ENCODE data around the gene ASB15.
A peak's percentile ranks its signal among the peaks of the same experiment; 100 is the strongest.

Gene ASB15

DNA sequence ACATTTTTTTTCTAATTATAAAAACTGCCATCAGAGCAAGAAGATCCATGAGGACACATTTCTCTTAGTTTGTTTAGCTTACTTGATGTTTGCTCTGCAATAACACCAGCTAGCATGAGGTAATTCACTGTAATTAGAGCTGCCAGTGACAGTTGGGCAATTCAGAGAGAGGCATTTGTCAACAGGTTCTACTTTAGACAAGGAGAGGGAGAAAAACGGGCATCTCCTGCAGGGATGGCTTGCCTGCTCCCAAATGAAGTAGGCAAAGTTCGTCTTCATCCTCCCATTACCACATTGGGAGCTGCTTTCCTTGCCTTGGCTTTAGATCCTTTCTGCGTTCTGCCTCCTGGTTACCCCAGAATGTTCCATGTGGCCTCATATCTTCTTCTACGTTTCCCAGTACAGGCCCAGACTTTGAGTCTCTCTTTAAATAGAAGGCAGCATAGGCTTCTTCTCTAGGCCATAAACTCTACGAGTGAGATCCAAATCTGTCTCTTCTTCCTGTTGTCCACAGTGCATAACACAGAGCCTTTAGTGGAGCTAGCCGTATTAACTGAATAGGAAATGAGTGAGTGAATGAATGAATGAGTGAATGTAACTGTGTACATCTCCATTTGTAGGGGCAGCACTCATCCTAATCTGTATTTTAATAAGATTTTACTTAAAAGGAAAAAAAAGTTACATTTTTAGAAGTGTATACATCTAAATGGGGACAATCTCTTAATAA lies 21.2 kb downstream of the ASB15 start:
- H3K27me3 ChIP-seq (ENCODE audit: insufficient read depth, low read length) = no peaks in the 10 kb centered on the region
- no peaks in the 10 kb centered on the region for H3K79me2 ChIP-seq (ENCODE audit: control insufficient read depth, insufficient read depth, low read length, poor library complexity)
- H2BK5ac ChIP-seq (ENCODE audit: low read depth, low read length, poor library complexity) = no peak overlapping the region
- H3K79me1 ChIP-seq (ENCODE audit: low read length) = no peaks in the 10 kb centered on the region
- no peak overlapping the region for H3K18ac ChIP-seq (ENCODE audit: low read length)
- no peak overlapping the region for H2AK5ac ChIP-seq (ENCODE audit: low read length)
- H3K27ac ChIP-seq (ENCODE audit: low read depth, low read length) = no peak overlapping the region
- peak in 1 of 2 donors; percentile 21 for DNase-seq
- no peak overlapping the region for H3K4me3 ChIP-seq (ENCODE audit: low read depth, low read length)
- H3K4me2 ChIP-seq (ENCODE audit: low read length) = no peak overlapping the region
- no peak overlapping the region for H4K91ac ChIP-seq (ENCODE audit: low read depth, low read length)
- no peak overlapping the region for H2BK12ac ChIP-seq (ENCODE audit: low read length)
- H3K14ac ChIP-seq (ENCODE audit: low read length) = no peak overlapping the region
- H3K23ac ChIP-seq (ENCODE audit: low read length) = no peak overlapping the region
- no peak overlapping the region for H3K9ac ChIP-seq (ENCODE audit: low read length)
- no peak overlapping the region for H3K4ac ChIP-seq (ENCODE audit: low read depth, low read length)
- H2AFZ ChIP-seq (ENCODE audit: insufficient read depth, low read length, poor library complexity) = no peak overlapping the region
- no peak overlapping the region for H4K12ac ChIP-seq (ENCODE audit: low read depth, low read length)
- H3K9me3 ChIP-seq (ENCODE audit: insufficient read depth, low read depth, low read length) = peaks cover 4% of the 10 kb centered on the region
- H4K8ac ChIP-seq (ENCODE audit: low read depth, low read length) = no peak overlapping the region
- no peak overlapping the region for H2BK120ac ChIP-seq (ENCODE audit: insufficient read depth, low read length, poor library complexity)
- no peaks in the 10 kb centered on the region for H3K4me1 ChIP-seq (ENCODE audit: control insufficient read depth in 1 of 2, insufficient read depth in 2 of 2, low read length in 2 of 2)
- no peaks in the 10 kb centered on the region for H3K36me3 ChIP-seq (ENCODE audit: control insufficient read depth in 1 of 2, insufficient read depth in 2 of 2, low read length in 2 of 2)
- whole genome bisulfite sequencing (ENCODE audit: extremely low coverage, insufficient coverage, insufficient read length) = no CpG with 5 or more reads among the region's 6 CpGs

DNA sequence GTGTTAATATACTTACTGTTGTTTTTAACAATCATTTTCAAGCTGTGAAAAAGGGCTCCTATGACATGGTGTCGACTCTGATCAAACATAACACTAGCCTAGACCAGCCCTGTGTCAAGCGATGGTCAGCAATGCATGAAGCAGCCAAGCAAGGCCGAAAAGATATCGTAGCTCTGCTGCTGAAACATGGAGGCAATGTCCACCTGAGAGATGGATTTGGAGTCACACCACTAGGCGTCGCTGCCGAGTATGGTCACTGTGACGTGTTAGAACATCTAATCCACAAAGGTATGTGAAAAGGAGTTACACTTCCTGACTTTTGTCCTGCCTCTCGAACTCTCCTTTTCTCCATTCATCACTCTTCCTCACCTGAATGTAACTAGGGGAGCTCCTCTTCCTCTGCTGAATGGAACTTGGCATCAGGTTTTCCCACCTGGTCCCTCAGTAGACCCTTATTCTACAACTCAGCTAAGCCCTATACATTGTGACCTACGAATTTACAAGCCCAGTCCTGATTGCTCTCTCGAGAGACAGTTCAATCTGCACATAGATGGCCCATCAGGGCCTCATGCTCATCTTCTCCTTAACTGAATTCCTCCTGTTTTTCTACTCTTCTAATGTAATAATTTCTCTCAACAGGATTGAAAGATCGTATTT lies 23.0 kb downstream of the ASB15 start:
- H3K27me3 ChIP-seq (ENCODE audit: insufficient read depth, low read length) = no peaks in the 10 kb centered on the region
- no peak overlapping the region for H2AFZ ChIP-seq (ENCODE audit: insufficient read depth, low read length, poor library complexity)
- no peak overlapping the region for H2BK12ac ChIP-seq (ENCODE audit: low read length)
- WGBS (ENCODE audit: extremely low coverage, insufficient coverage, insufficient read length) = no CpG with 5 or more reads among the region's 12 CpGs
- H3K4me1 ChIP-seq (ENCODE audit: control insufficient read depth in 1 of 2, insufficient read depth in 2 of 2, low read length in 2 of 2) = no peaks in the 10 kb centered on the region
- H3K23ac ChIP-seq (ENCODE audit: low read length) = no peak overlapping the region
- H3K9ac ChIP-seq (ENCODE audit: low read length) = no peak overlapping the region
- no peaks in the 10 kb centered on the region for H3K79me2 ChIP-seq (ENCODE audit: control insufficient read depth, insufficient read depth, low read length, poor library complexity)
- no peak overlapping the region for H4K8ac ChIP-seq (ENCODE audit: low read depth, low read length)
- no peak overlapping the region for H2AK5ac ChIP-seq (ENCODE audit: low read length)
- no peak overlapping the region for H4K91ac ChIP-seq (ENCODE audit: low read depth, low read length)
- H3K9me3 ChIP-seq (ENCODE audit: insufficient read depth, low read depth, low read length) = peaks cover 4% of the 10 kb centered on the region
- no peaks in the 10 kb centered on the region for H3K36me3 ChIP-seq (ENCODE audit: control insufficient read depth in 1 of 2, insufficient read depth in 2 of 2, low read length in 2 of 2)
- no peak overlapping the region for H3K14ac ChIP-seq (ENCODE audit: low read length)
- H3K27ac ChIP-seq (ENCODE audit: low read depth, low read length) = no peak overlapping the region
- no peak overlapping the region for H3K4ac ChIP-seq (ENCODE audit: low read depth, low read length)
- H2BK120ac ChIP-seq (ENCODE audit: insufficient read depth, low read length, poor library complexity) = no peak overlapping the region
- no peak overlapping the region for H3K4me3 ChIP-seq (ENCODE audit: low read depth, low read length)
- H2BK5ac ChIP-seq (ENCODE audit: low read depth, low read length, poor library complexity) = no peak overlapping the region
- H4K12ac ChIP-seq (ENCODE audit: low read depth, low read length) = no peak overlapping the region
- H3K18ac ChIP-seq (ENCODE audit: low read length) = no peak overlapping the region
- no peak overlapping the region for H3K4me2 ChIP-seq (ENCODE audit: low read length)
- peak; percentile 66 to 86 for DNase-seq
- H3K79me1 ChIP-seq (ENCODE audit: low read length) = no peaks in the 10 kb centered on the region

DNA sequence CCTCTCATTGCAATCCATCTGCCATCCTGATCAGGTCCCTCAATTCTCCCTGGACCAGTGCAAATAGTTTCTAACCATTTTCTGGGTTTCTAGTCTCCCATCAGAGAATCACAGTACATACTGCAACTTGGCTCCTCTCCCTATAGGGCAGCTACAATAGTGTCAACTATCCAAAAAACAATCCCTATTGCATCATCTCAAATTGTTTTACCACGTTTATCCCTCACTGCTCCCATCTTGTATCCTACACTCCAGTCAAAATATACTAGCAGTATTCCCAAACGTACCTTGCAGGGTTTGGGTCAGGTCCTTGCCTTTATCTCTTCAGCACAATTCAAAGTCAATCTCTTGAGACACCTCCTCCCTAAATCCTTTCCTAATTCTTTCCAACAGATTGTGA lies 23.6 kb downstream of the ASB15 start:
- peaks cover 4% of the 10 kb centered on the region for H3K9me3 ChIP-seq (ENCODE audit: insufficient read depth, low read depth, low read length)
- H3K9ac ChIP-seq (ENCODE audit: low read length) = no peak overlapping the region
- H4K91ac ChIP-seq (ENCODE audit: low read depth, low read length) = no peak overlapping the region
- no peak overlapping the region for H3K23ac ChIP-seq (ENCODE audit: low read length)
- H4K8ac ChIP-seq (ENCODE audit: low read depth, low read length) = no peak overlapping the region
- WGBS (ENCODE audit: extremely low coverage, insufficient coverage, insufficient read length) = no CpG with 5 or more reads among the region's 2 CpGs
- H3K36me3 ChIP-seq (ENCODE audit: control insufficient read depth in 1 of 2, insufficient read depth in 2 of 2, low read length in 2 of 2) = no peaks in the 10 kb centered on the region
- no peak overlapping the region for H3K4ac ChIP-seq (ENCODE audit: low read depth, low read length)
- no peak overlapping the region for H2BK12ac ChIP-seq (ENCODE audit: low read length)
- no peaks in the 10 kb centered on the region for H3K4me1 ChIP-seq (ENCODE audit: control insufficient read depth in 1 of 2, insufficient read depth in 2 of 2, low read length in 2 of 2)
- H3K4me3 ChIP-seq (ENCODE audit: low read depth, low read length) = no peak overlapping the region
- H2BK5ac ChIP-seq (ENCODE audit: low read depth, low read length, poor library complexity) = no peak overlapping the region
- DNase-seq = no peak
- H3K79me2 ChIP-seq (ENCODE audit: control insufficient read depth, insufficient read depth, low read length, poor library complexity) = no peaks in the 10 kb centered on the region
- H2AK5ac ChIP-seq (ENCODE audit: low read length) = no peak overlapping the region
- H3K79me1 ChIP-seq (ENCODE audit: low read length) = no peaks in the 10 kb centered on the region
- no peak overlapping the region for H3K18ac ChIP-seq (ENCODE audit: low read length)
- no peaks in the 10 kb centered on the region for H3K27me3 ChIP-seq (ENCODE audit: insufficient read depth, low read length)
- H3K14ac ChIP-seq (ENCODE audit: low read length) = no peak overlapping the region
- no peak overlapping the region for H3K4me2 ChIP-seq (ENCODE audit: low read length)
- H2BK120ac ChIP-seq (ENCODE audit: insufficient read depth, low read length, poor library complexity) = no peak overlapping the region
- no peak overlapping the region for H3K27ac ChIP-seq (ENCODE audit: low read depth, low read length)
- no peak overlapping the region for H2AFZ ChIP-seq (ENCODE audit: insufficient read depth, low read length, poor library complexity)
- H4K12ac ChIP-seq (ENCODE audit: low read depth, low read length) = no peak overlapping the region

DNA sequence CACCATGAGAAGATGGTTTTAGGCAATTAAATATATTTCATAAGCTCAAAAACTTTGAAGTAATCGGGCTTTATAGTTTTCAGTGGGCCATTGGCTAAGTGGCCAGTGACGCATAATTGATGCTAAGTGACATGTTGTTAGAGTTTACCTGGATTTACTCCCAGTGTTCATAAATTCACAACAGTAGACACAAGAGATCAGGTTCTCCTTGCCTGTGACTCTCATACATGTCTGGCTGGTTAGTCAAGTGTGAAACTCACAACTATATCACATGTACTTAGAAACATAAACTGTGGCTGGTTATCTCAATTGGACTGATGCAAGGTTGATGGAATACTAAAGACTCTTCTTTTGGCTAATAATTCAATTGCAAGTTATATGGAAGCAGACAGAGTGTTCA lies 26.2 kb downstream of the ASB15 start:
- no peak overlapping the region for H2AFZ ChIP-seq (ENCODE audit: insufficient read depth, low read length, poor library complexity)
- H3K4me1 ChIP-seq (ENCODE audit: control insufficient read depth in 1 of 2, insufficient read depth in 2 of 2, low read length in 2 of 2) = no peaks in the 10 kb centered on the region
- no peak overlapping the region for H2BK5ac ChIP-seq (ENCODE audit: low read depth, low read length, poor library complexity)
- H3K79me2 ChIP-seq (ENCODE audit: control insufficient read depth, insufficient read depth, low read length, poor library complexity) = no peaks in the 10 kb centered on the region
- no CpG with 5 or more reads among the region's 2 CpGs for WGBS (ENCODE audit: extremely low coverage, insufficient coverage, insufficient read length)
- H3K18ac ChIP-seq (ENCODE audit: low read length) = no peak overlapping the region
- H3K27ac ChIP-seq (ENCODE audit: low read depth, low read length) = no peak overlapping the region
- no peak overlapping the region for H2AK5ac ChIP-seq (ENCODE audit: low read length)
- no peak overlapping the region for H3K23ac ChIP-seq (ENCODE audit: low read length)
- no peak overlapping the region for H2BK12ac ChIP-seq (ENCODE audit: low read length)
- H3K27me3 ChIP-seq (ENCODE audit: insufficient read depth, low read length) = no peaks in the 10 kb centered on the region
- H3K36me3 ChIP-seq (ENCODE audit: control insufficient read depth in 1 of 2, insufficient read depth in 2 of 2, low read length in 2 of 2) = no peaks in the 10 kb centered on the region
- no peak overlapping the region for H3K14ac ChIP-seq (ENCODE audit: low read length)
- no peak overlapping the region for H3K9ac ChIP-seq (ENCODE audit: low read length)
- H3K4me2 ChIP-seq (ENCODE audit: low read length) = no peak overlapping the region
- H4K91ac ChIP-seq (ENCODE audit: low read depth, low read length) = no peak overlapping the region
- no peak overlapping the region for H3K4ac ChIP-seq (ENCODE audit: low read depth, low read length)
- H3K4me3 ChIP-seq (ENCODE audit: low read depth, low read length) = no peak overlapping the region
- H3K79me1 ChIP-seq (ENCODE audit: low read length) = no peaks in the 10 kb centered on the region
- H4K8ac ChIP-seq (ENCODE audit: low read depth, low read length) = no peak overlapping the region
- peaks cover 2% of the 10 kb centered on the region for H3K9me3 ChIP-seq (ENCODE audit: insufficient read depth, low read depth, low read length)
- no peak for DNase-seq
- H2BK120ac ChIP-seq (ENCODE audit: insufficient read depth, low read length, poor library complexity) = no peak overlapping the region
- H4K12ac ChIP-seq (ENCODE audit: low read depth, low read length) = no peak overlapping the region

All from trophoblast cell (in vitro differentiated cells and primary cell).